Calu3 (cell line): ENCODE measurements around the gene VIP. TPM values are rescaled to one million over a fixed set of nuclear protein-coding genes. Genes with fewer than 3 reads are reported as not detected.

Experiments used
- BruUV-seq: library from RNA; stranded (reverse); fragments of 400-500 nt; replicated peaks from 2 replicates; lab custom pipeline; 2021; lab: Mats Ljungman, UMichigan
- CTCF ChIA-PET: fragments of 300-600 bp; sonication (Branson Sonifier 250); formaldehyde crosslinking; loops from one replicate; lab custom pipeline; 2022; ENCODE audit warnings: antibody characterized with exemption; lab: Charles Lee
- DNase-seq: peaks from one replicate; pipeline ENCODE4 v3.0.0; 2022
- H3K27ac Mint-ChIP-seq: one replicate; pipeline ENCODE4 v1.8.0; 2022; ENCODE audit warnings: mixed read lengths; ENCODE audit not compliant: unreplicated experiment
- H3K27me3 Mint-ChIP-seq: one replicate; pipeline ENCODE4 v1.8.0; 2022; ENCODE audit warnings: mixed read lengths; ENCODE audit not compliant: unreplicated experiment
- H3K36me3 Mint-ChIP-seq: one replicate; pipeline ENCODE4 v1.8.0; 2022; ENCODE audit warnings: mild to moderate bottlenecking, moderate library complexity, mixed read lengths; ENCODE audit not compliant: insufficient read depth, unreplicated experiment
- H3K4me1 Mint-ChIP-seq: one replicate; pipeline ENCODE4 v1.8.0; 2022; ENCODE audit warnings: mild to moderate bottlenecking, low read depth, mixed read lengths; ENCODE audit not compliant: unreplicated experiment
- H3K4me3 Mint-ChIP-seq: one replicate; pipeline ENCODE4 v1.8.0; 2022; ENCODE audit warnings: mild to moderate bottlenecking, low read depth, moderate library complexity, mixed read lengths; ENCODE audit not compliant: unreplicated experiment
- H3K9me3 Mint-ChIP-seq: one replicate; pipeline ENCODE4 v1.8.0; 2022; ENCODE audit warnings: low read depth, mixed read lengths; ENCODE audit not compliant: unreplicated experiment
- intact Hi-C: fragments of 100-400 bp; cut with micrococcal nuclease; formaldehyde crosslinking; loops from one replicate; pipeline ENCODE4 v1.10.0; 2022; ENCODE audit not compliant: unreplicated experiment
- total RNA-seq: library from RNA; stranded (reverse); gene quantifications from 2 replicates; pipeline ENCODE4 v1.2.3, GENCODE V29; 2022
- TF ChIP-seq, protein P1 (sequence below): fragments of 200-600 bp; IDR thresholded peaks from one replicate; pipeline ENCODE4 v1.8.0; 2022; ENCODE audit warnings: antibody characterized with exemption; ENCODE audit not compliant: unreplicated experiment

Gene VIP
- total RNA-seq, 1 experiment from 2014 or later: not detected

DNA sequence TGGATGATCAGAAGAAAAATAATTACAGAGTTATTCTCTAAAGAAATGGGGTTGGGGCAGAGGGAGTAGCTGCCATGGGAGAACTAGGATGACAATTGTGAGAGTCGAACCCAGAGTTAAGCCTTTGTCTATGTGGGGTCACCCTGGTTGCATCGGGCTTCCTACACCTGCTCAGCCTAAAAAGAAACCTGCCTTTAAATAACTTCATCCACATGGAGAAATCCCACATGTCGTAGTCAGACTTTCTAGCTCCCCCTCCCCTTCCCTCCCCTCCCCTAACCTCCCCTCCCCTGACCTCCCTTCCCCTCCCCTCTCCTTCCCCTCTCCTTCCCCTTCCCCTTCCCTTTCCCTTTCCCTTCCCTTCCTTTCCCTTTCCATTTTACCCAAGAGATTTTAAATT lies 14.7 kb downstream of the VIP start:
- H3K36me3 Mint-ChIP-seq: no peaks in the 10 kb centered on the region
- no peak overlapping the region for H3K27ac Mint-ChIP-seq
- TF ChIP-seq, protein P1, sequence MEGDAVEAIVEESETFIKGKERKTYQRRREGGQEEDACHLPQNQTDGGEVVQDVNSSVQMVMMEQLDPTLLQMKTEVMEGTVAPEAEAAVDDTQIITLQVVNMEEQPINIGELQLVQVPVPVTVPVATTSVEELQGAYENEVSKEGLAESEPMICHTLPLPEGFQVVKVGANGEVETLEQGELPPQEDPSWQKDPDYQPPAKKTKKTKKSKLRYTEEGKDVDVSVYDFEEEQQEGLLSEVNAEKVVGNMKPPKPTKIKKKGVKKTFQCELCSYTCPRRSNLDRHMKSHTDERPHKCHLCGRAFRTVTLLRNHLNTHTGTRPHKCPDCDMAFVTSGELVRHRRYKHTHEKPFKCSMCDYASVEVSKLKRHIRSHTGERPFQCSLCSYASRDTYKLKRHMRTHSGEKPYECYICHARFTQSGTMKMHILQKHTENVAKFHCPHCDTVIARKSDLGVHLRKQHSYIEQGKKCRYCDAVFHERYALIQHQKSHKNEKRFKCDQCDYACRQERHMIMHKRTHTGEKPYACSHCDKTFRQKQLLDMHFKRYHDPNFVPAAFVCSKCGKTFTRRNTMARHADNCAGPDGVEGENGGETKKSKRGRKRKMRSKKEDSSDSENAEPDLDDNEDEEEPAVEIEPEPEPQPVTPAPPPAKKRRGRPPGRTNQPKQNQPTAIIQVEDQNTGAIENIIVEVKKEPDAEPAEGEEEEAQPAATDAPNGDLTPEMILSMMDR: no peak
- no peak overlapping the region for H3K4me3 Mint-ChIP-seq
- DNase-seq: no peak
- H3K9me3 Mint-ChIP-seq: no peaks in the 10 kb centered on the region
- BruUV-seq: no TSS peak
- intact Hi-C loops: no loop called here
- no peaks in the 10 kb centered on the region for H3K4me1 Mint-ChIP-seq
- H3K27me3 Mint-ChIP-seq: peaks cover 13% of the 10 kb centered on the region
- CTCF ChIA-PET: no interaction called here

- no peak overlapping the region for H3K27ac Mint-ChIP-seq
- CTCF ChIA-PET: interaction anchor here (0.6 kb wide), 1 partner anchor 31 kb away, joined by 3 read pairs; no protein-coding TSS in a partner anchor
Measured at GRCh38 chr6:152769159-152769558, 18.6 kb downstream of the VIP start.

GRCh38 chr6:152769993-152770392 lies 19.4 kb downstream of the VIP start:
- CTCF ChIA-PET: no interaction called here
- no peaks in the 10 kb centered on the region for H3K36me3 Mint-ChIP-seq
- no peak overlapping the region for H3K27ac Mint-ChIP-seq
- H3K4me3 Mint-ChIP-seq: no peak overlapping the region
- peaks cover 13% of the 10 kb centered on the region for H3K27me3 Mint-ChIP-seq
- intact Hi-C loops: no loop called here
- TF ChIP-seq, protein P1: no peak
- DNase-seq: no peak
- H3K4me1 Mint-ChIP-seq: no peaks in the 10 kb centered on the region
- no TSS peak for BruUV-seq
- H3K9me3 Mint-ChIP-seq: no peaks in the 10 kb centered on the region

More at GRCh38 chr6:152769159-152769558, 18.6 kb downstream of the VIP start:
- TF ChIP-seq, protein P1: no peak
- H3K27me3 Mint-ChIP-seq: peaks cover 13% of the 10 kb centered on the region
- no TSS peak for BruUV-seq
- intact Hi-C loops: no loop called here
- DNase-seq: no peak
- no peak overlapping the region for H3K4me3 Mint-ChIP-seq
- no peaks in the 10 kb centered on the region for H3K36me3 Mint-ChIP-seq
- H3K4me1 Mint-ChIP-seq: no peaks in the 10 kb centered on the region
- H3K9me3 Mint-ChIP-seq: no peaks in the 10 kb centered on the region

GRCh38 chr6:152771061-152771687 lies 20.6 kb downstream of the VIP start:
- intact Hi-C loops: no loop called here
- Mint-ChIP-seq H3K4me3 (no peak overlapping the region), H3K27ac (no peak overlapping the region), H3K36me3 (no peaks in the 10 kb centered on the region), H3K9me3 (no peaks in the 10 kb centered on the region), H3K4me1 (no peaks in the 10 kb centered on the region), H3K27me3 (peaks cover 13% of the 10 kb centered on the region)
- DNase-seq: no peak
- TF ChIP-seq, protein P1: no peak
- BruUV-seq: no TSS peak
- CTCF ChIA-PET: no interaction called here
